Keratinocyte (primary cell): ENCODE measurements around the gene PDCD4. TPM values are rescaled to one million over a fixed set of nuclear protein-coding genes. Genes with fewer than 3 reads are reported as not detected.

Experiments used
- DNase-seq: peaks from one replicate; pipeline ENCODE4 v3.0.0-alpha.2; 2011; ENCODE audit warnings: low read depth, missing footprints, low spot score
- FAIRE-seq: peaks from 2 replicates; lab custom pipeline; 2011; peaks lifted over from hg19 to GRCh38; lab: Jason Lieb, UNC
- H2AFZ ChIP-seq: 2 replicates; pipeline ENCODE4 v1.6.0; 2012; ENCODE audit warnings: low read length, control low read depth, inconsistent platforms; ENCODE audit not compliant: control insufficient read depth
- H3K27ac ChIP-seq: 2 replicates; pipeline ENCODE4 v1.5.1; 2011; ENCODE audit warnings: low read length; ENCODE audit not compliant: control insufficient read depth, insufficient read depth
- H3K27me3 ChIP-seq: 3 replicates; pipeline ENCODE4 v1.6.0; 2011; ENCODE audit warnings: low read length; ENCODE audit not compliant: control insufficient read depth, insufficient read depth; ENCODE audit errors: extremely low read depth
- H3K36me3 ChIP-seq, 2 experiments: 2 replicates in 1 of 2; 3 replicates in 1 of 2; pipeline ENCODE4 v1.5.1; 2011; ENCODE audit warnings: low read length in 2 of 2, mild to moderate bottlenecking in 1 of 2; ENCODE audit not compliant: control insufficient read depth in 2 of 2, insufficient read depth in 2 of 2; ENCODE audit errors: extremely low read depth in 1 of 2
- H3K4me1 ChIP-seq: 3 replicates; pipeline ENCODE4 v1.5.1; 2011; ENCODE audit warnings: low read length; ENCODE audit not compliant: control insufficient read depth, insufficient read depth; ENCODE audit errors: extremely low read depth
- H3K4me2 ChIP-seq: 3 replicates; pipeline ENCODE4 v1.6.0; 2011; ENCODE audit warnings: low read depth, low read length; ENCODE audit not compliant: control insufficient read depth, insufficient read depth; ENCODE audit errors: extremely low read depth
- H3K4me3 ChIP-seq, 3 experiments: fragments of 200-600 bp in 1 of 3; sonication (generic) in 1 of 3; 2 replicates in 2 of 3; 3 replicates in 1 of 3; pipeline ENCODE4 v1.5.1; 2011 to 2016; ENCODE audit warnings: low read length in 3 of 3, mild to moderate bottlenecking in 3 of 3, control low read depth in 2 of 3, inconsistent platforms in 1 of 3, low read depth in 1 of 3, mixed read lengths in 1 of 3, mixed run types in 1 of 3, moderate library complexity in 1 of 3; ENCODE audit not compliant: control insufficient read depth in 2 of 3, insufficient read depth in 2 of 3; ENCODE audit errors: extremely low read depth in 1 of 3
- H3K79me2 ChIP-seq: 2 replicates; pipeline ENCODE4 v1.6.0; 2012; ENCODE audit warnings: low read length; ENCODE audit not compliant: control insufficient read depth, insufficient read depth
- H3K9ac ChIP-seq: 3 replicates; pipeline ENCODE4 v1.6.0; 2011; ENCODE audit warnings: low read length; ENCODE audit not compliant: control insufficient read depth, insufficient read depth; ENCODE audit errors: extremely low read depth
- H3K9me1 ChIP-seq: 3 replicates; pipeline ENCODE4 v1.6.0; 2011; ENCODE audit warnings: low read length; ENCODE audit not compliant: control insufficient read depth, insufficient read depth; ENCODE audit errors: extremely low read depth
- H3K9me3 ChIP-seq: 2 replicates; pipeline ENCODE4 v1.5.1; 2012; ENCODE audit warnings: low read depth, low read length; ENCODE audit not compliant: control insufficient read depth
- H4K20me1 ChIP-seq: 3 replicates; pipeline ENCODE4 v1.6.0; 2011; ENCODE audit warnings: low read length; ENCODE audit not compliant: control insufficient read depth, insufficient read depth; ENCODE audit errors: extremely low read depth
- EZH2 ChIP-seq: IDR thresholded peaks from one replicate; pipeline ENCODE4 v1.6.1; 2012; ENCODE audit warnings: inconsistent platforms, mild to moderate bottlenecking, low read length, moderate library complexity
- dilution Hi-C: fragments of 300-500 bp; cut with MboI; formaldehyde crosslinking; loops from one replicate; pipeline ENCODE4 v1.7.0; 2020; ENCODE audit warnings: low sequenced_read_pairs; ENCODE audit not compliant: extremely low pct_ligation_motif_present
- polyA plus RNA-seq, 5 experiments: library from polyadenylated mRNA; depleted of rRNA in 3 of 5; stranded (reverse) in 3 of 5; stranded (forward) in 1 of 5; unstranded in 1 of 5; fragments of >200 nt; gene quantifications; 1 replicate in 1 of 5; 2 replicates in 3 of 5; 3 replicates in 1 of 5; pipeline versions ENCODE4 v1.2.1 to v1.2.3, GENCODE V29; 2011 to 2012; ENCODE audit warnings: missing spikeins in 2 of 5, low read depth in 1 of 5, low replicate concordance in 1 of 5
- TF ChIP-seq, protein P1 (sequence below), 3 experiments: IDR thresholded peaks in 1 of 3; conservative IDR thresholded peaks in 1 of 3; optimal IDR thresholded peaks in 1 of 3; 2 replicates in 2 of 3; 3 replicates in 1 of 3; pipeline versions ENCODE3 to v1.5.1; 2011; ENCODE audit warnings: low read length in 3 of 3, mild to moderate bottlenecking in 3 of 3, moderate library complexity in 2 of 3, control low read depth in 1 of 3, inconsistent platforms in 1 of 3; ENCODE audit not compliant: insufficient read depth in 2 of 3; ENCODE audit errors: extremely low read depth in 1 of 3

The PDCD4 gene
- polyA plus RNA-seq, 1 donor (not counting 4 experiments of a cell fraction or from before 2014, with no cell fraction given), result 146 TPM

DNA sequence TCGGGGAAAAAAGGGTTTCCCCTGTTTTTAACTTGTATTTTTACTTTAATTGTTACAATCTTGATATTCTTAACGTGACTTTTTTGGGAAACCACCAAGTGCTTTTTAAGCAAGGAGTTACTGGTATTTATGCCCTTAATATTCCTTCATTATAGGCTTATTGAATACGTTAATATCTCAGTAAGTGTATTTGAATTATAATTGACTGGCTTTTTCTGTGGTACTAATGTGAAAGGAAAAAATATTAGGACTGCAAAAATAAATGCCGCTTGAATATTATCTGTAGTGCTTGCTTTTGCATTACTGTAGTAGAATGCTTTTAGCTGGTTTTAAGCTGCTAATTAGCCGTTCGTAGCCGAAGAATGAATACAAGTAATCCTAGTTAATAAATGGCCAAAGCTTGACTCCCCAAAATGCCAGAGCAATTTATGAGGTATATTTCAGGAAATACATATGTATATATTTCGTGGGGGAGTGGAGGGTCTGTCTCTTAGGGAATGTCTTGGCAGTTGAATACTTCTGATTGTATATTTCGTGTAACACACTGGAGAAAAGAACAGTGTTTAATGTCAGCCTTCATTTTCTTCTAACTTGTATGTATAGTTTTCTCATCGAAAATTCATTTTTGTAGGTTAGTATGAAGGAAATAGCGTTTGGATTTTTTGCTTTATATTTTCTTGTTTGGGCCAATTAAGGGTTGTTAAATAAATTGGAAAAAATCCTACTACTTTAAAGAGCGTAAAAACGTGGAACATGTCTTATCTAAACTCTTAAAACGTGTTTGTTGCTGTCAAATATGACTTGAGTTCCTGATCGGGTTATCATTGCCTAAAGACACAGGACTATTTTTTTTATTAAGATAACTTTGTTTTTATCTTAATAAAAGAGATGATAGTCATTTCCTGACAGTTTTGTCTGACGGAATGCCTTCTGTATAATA, 1.5 kb downstream of the PDCD4 start:
- H3K4me3 ChIP-seq, result peak overlapping the region; percentile 87 to 91 (median 90)
- peak overlapping the region; percentile 59 for H2AFZ ChIP-seq
- no peaks in the 10 kb centered on the region for H3K9me1 ChIP-seq
- no peak for FAIRE-seq
- no peaks in the 10 kb centered on the region for H3K9me3 ChIP-seq
- peak overlapping the region; percentile 89 for H3K9ac ChIP-seq
- H3K36me3 ChIP-seq, result peaks cover 2 to 3% of the 10 kb centered on the region in 2 experiments
- H3K27ac ChIP-seq, result peak overlapping the region; percentile 93
- no peak for DNase-seq
- H3K79me2 ChIP-seq, result peaks cover 17% of the 10 kb centered on the region
- H3K27me3 ChIP-seq, result no peaks in the 10 kb centered on the region
- dilution Hi-C loops, result no loop called here
- H3K4me1 ChIP-seq, result peaks cover 11% of the 10 kb centered on the region
- H3K4me2 ChIP-seq, result peak overlapping the region; percentile 94
- no peak for TF ChIP-seq EZH2
- TF ChIP-seq, protein P1, sequence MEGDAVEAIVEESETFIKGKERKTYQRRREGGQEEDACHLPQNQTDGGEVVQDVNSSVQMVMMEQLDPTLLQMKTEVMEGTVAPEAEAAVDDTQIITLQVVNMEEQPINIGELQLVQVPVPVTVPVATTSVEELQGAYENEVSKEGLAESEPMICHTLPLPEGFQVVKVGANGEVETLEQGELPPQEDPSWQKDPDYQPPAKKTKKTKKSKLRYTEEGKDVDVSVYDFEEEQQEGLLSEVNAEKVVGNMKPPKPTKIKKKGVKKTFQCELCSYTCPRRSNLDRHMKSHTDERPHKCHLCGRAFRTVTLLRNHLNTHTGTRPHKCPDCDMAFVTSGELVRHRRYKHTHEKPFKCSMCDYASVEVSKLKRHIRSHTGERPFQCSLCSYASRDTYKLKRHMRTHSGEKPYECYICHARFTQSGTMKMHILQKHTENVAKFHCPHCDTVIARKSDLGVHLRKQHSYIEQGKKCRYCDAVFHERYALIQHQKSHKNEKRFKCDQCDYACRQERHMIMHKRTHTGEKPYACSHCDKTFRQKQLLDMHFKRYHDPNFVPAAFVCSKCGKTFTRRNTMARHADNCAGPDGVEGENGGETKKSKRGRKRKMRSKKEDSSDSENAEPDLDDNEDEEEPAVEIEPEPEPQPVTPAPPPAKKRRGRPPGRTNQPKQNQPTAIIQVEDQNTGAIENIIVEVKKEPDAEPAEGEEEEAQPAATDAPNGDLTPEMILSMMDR (optimal IDR thresholded peaks at IDR 0.05 in 1 of 3, IDR thresholded peaks at IDR 0.05 in 1 of 3, conservative IDR thresholded peaks at IDR 0.05 in 1 of 3; ENCODE audit: extremely low read depth in 1 of 3, insufficient read depth in 2 of 3, low read length in 3 of 3), result no peak
- H4K20me1 ChIP-seq, result no peaks in the 10 kb centered on the region

DNA sequence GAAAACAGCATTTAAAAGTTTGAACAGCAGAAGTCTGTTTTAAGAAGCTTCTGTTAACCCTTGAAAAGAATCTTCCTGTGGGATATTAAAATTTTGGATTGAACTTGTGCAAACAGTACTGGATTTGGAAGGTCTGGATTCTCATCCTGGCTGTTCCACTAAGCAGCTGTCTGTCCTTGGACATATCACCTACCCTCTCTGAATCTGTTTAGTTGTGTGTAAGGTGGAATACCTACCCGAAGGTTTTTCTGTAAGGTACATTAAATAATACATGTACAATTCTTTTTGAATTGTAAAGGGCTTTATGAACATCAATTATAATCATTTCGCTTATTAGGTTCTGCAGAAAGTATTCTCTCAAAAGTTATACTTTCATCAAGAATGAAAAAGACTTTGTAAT, 2.2 kb downstream of the PDCD4 start:
- dilution Hi-C loops, result no loop called here
- Histone ChIP-seq H3K4me1 (peaks cover 11% of the 10 kb centered on the region), H3K36me3 (peaks cover 2 to 3% of the 10 kb centered on the region in 2 experiments), H2AFZ (peak overlapping the region; percentile 28), H3K27ac (peak overlapping the region; percentile 93), H3K9me1 (no peaks in the 10 kb centered on the region), H3K9ac (peak overlapping the region; percentile 89), H3K4me3 (peak overlapping the region; percentile 87 to 91 (median 90)), H3K4me2 (peak overlapping the region; percentile 94), H3K27me3 (no peaks in the 10 kb centered on the region), H3K9me3 (no peaks in the 10 kb centered on the region), H3K79me2 (peaks cover 17% of the 10 kb centered on the region), H4K20me1 (no peaks in the 10 kb centered on the region)
- DNase-seq, result no peak
- TF ChIP-seq, protein P1 (optimal IDR thresholded peaks at IDR 0.05 in 1 of 3, IDR thresholded peaks at IDR 0.05 in 1 of 3, conservative IDR thresholded peaks at IDR 0.05 in 1 of 3; ENCODE audit: extremely low read depth in 1 of 3, insufficient read depth in 2 of 3, low read length in 3 of 3), result no peak
- no peak for FAIRE-seq
